Nasal cavity respiratory epithelium epithelial cell of viscerocranial mucosa (primary cell): ENCODE measurements around the gene RADX. TPM values are rescaled to one million over a fixed set of nuclear protein-coding genes. Genes with fewer than 3 reads are reported as not detected.

Experiments used
- total RNA-seq: library from RNA; depleted of rRNA; stranded (reverse); fragments of >200 nt; gene quantifications from 2 replicates; pipeline ENCODE4 v1.2.3, GENCODE V29; 2014

Gene RADX
- 2.7 and 3.0 TPM in 2 replicates for total RNA-seq

GRCh38 chrX:106611679-106612392 lies at the start of gene RADX:
RADX (plus strand) TSS chrX:106611978; CDS start chrX:106612081, 103 bp downstream.

GRCh38 chrX:106726485-106727437 lies 115.0 kb downstream of the RADX start, which contains the start of gene RNF128:
RNF128 (plus strand) TSS chrX:106726701; CDS start chrX:106726914, 213 bp downstream.

Other genes with a start within 250 kb of the RADX start
- gene RNF128, start 114.7 kb downstream of the RADX start, total RNA-seq, result 12.3 and 52.8 TPM in 2 replicates
- 3.4 and 5.9 TPM in 2 replicates for gene TBC1D8B, start 190.7 kb downstream of the RADX start, total RNA-seq